Epithelial cell of esophagus (primary cell): ENCODE data around the gene POFUT2.

Source experiments
- DNase-seq: peaks from one replicate; pipeline ENCODE4 v3.0.0; 2010; ENCODE audit warnings: low read depth
- H3K4me3 ChIP-seq: 2 replicates; pipeline ENCODE4 v1.5.1; 2011; ENCODE audit warnings: mild to moderate bottlenecking, low read length, control low read depth
- TF ChIP-seq, protein P1 (sequence below): IDR thresholded peaks from 2 replicates; pipeline ENCODE4 v1.5.1; 2011; ENCODE audit warnings: low read depth, mild to moderate bottlenecking, low read length, control low read depth, inconsistent platforms; ENCODE audit not compliant: insufficient read depth; ENCODE audit errors: missing control alignments

The POFUT2 gene

DNA sequence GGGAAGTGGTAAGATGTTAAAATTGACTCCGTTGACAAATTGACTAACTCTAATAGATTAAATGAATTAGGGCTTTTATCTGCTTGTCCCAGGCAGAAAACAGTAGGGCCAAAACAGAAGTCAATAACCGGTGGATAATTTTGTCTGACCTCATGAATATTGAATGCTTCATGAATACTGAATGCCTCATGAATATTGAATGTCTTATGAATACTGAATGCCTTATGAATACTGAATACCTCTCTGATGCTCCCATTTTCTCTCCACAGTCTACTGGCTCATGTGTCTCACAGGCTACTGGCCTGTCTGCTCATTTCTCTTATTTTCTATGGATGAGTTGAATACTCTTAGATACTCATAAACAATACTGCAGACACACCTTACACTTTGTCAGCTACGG, 56.0 kb downstream of the POFUT2 start:
- H3K4me3 ChIP-seq = no peak overlapping the region
- TF ChIP-seq, protein P1, sequence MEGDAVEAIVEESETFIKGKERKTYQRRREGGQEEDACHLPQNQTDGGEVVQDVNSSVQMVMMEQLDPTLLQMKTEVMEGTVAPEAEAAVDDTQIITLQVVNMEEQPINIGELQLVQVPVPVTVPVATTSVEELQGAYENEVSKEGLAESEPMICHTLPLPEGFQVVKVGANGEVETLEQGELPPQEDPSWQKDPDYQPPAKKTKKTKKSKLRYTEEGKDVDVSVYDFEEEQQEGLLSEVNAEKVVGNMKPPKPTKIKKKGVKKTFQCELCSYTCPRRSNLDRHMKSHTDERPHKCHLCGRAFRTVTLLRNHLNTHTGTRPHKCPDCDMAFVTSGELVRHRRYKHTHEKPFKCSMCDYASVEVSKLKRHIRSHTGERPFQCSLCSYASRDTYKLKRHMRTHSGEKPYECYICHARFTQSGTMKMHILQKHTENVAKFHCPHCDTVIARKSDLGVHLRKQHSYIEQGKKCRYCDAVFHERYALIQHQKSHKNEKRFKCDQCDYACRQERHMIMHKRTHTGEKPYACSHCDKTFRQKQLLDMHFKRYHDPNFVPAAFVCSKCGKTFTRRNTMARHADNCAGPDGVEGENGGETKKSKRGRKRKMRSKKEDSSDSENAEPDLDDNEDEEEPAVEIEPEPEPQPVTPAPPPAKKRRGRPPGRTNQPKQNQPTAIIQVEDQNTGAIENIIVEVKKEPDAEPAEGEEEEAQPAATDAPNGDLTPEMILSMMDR = no peak
- DNase-seq = no peak

DNA sequence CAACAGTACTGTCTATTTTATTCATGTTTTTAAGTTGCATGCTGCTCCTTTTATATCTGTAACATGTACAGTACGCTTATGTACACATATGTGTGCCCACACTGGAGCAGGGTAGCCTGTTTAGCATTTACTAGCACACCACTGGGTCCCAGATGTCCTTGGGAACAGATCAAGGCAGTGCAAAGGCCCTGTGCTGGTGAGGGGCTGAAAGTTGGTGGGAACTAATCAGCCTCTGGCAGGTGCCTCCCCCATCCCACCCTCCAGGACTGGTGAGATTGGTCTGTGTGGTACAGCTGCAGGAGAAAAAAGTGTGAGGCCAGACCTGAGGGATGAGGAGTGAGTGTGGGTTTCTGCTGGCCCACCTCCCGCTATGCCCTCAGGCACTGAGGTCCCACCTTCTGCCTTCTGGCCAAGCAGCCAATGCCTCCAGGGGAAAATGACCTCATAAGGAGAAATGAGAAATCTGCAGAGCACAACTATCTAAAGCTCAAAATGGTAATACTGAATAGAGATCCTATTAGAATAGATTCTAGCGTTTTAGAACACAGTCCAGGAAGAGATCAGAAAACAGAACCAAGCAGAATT, 58.9 kb downstream of the POFUT2 start:
- TF ChIP-seq, protein P1 = no peak
- no peak overlapping the region for H3K4me3 ChIP-seq
- no peak for DNase-seq

DNA sequence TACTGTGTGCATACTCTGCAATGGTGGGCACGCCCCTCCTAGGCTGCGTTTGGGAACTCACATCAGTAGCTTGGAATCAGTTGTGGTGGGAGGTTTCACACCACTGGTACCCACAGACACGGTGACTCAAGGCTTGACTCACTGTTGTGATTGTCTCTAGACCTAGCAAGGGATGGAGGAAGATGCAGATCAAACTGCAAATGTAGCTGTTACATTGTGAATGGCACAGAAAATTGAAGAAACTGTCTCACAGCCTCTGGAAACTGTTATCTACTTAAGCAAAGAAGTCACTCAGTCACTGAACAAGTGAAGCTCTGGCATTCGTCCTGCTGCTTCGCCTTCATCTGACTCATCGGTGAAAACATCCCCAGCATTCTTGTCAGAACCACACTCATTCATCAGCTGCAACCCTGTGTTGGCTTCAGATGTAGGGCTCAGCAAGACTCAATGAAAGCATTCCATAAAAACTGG, 59.5 kb downstream of the POFUT2 start:
- H3K4me3 ChIP-seq = no peak overlapping the region
- DNase-seq = peak; percentile 91
- TF ChIP-seq, protein P1 = no peak

DNA sequence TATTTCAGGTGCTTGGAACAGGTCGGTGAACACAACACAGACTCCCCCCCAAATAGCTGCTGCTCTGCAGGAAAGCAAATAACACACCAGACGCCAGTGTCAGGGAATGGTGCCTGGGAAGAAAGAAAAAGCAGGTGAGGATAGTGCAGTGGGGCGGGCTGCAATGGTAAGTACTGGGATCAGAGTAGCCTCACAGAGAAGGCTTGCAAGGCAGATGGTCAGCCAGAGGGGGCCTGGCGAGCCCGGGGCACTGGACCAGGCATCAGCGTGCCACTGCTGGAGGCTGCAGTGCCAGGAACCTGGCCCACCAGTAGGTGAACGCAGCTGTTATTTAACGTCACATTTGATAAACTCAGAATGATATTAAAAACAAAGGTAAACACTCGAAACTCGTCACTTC, 60.0 kb downstream of the POFUT2 start:
- no peak for DNase-seq
- TF ChIP-seq, protein P1 = no peak
- H3K4me3 ChIP-seq = no peak overlapping the region

GRCh38 chr21:45226540-45227326, 61.0 kb downstream of the POFUT2 start:
- no peak for DNase-seq
- TF ChIP-seq, protein P1 = no peak
- H3K4me3 ChIP-seq = no peak overlapping the region

DNA sequence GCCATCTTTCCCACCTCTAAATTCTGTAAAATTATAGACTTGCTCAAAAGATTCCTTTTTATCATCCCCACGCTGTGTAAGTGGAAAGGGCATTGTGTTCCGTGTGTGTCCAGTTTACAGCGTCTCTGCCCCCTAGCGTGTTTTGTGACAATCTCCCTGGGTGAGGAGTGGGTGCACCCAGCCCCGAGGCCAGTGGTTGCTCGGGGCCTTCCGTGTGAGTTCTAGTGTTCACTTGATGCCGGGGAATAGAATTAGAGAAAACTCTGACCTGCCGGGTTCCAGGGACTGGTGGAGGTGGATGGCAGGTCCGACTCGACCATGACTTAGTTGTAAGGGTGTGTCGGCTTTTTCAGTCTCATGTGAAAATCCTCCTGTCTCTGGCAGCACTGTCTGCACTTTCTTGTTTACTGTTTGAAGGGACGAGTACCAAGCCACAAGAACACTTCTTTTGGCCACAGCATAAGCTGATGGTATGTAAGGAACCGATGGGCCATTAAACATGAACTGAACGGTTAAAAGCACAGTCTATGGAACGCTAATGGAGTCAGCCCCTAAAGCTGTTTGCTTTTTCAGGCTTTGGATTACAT, 61.9 kb downstream of the POFUT2 start:
- no peak for DNase-seq
- TF ChIP-seq, protein P1 = no peak

More for the DNA sequence above, 61.9 kb downstream of the POFUT2 start:
- no peak overlapping the region for H3K4me3 ChIP-seq
